Measurements from ENCODE around the gene RBM47. TPM values are rescaled to one million over a fixed set of nuclear protein-coding genes. Genes with fewer than 3 reads are reported as not detected.
"Not testable (repeated sequence)": the region's sequence is repeated elsewhere in the genome, so short reads cannot be mapped to it uniquely, and the experiment has no call there.

Gene RBM47
- total RNA-seq, 1 donor from 2014 or later = 0.98 TPM

DNA sequence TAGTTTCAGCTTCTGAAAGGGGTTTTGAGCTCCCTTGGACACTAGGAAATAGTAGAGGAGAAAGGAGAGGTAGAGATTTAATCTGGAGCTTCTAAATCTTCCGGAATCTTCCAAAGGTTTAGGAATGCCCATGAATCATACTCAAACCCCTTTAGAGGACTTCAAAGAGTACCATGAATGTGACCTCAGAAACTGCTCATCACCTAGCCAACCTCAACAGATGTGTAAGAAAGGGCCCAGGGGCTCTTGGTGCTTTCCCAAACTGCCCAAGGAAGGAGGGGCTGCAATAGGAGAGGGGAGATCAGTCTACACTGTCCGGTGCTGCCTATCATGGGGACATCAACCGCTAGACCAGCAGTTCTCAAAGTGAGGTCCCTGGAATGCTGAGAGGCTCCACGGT is 109.1 kb downstream of the RBM47 start:
- H3K36me3 Mint-ChIP-seq (ENCODE audit: unreplicated experiment) = no peaks in the 10 kb centered on the region
- H3K27me3 Mint-ChIP-seq (ENCODE audit: unreplicated experiment) = peaks cover 1% of the 10 kb centered on the region
- no peak overlapping the region for H3K4me3 Mint-ChIP-seq (ENCODE audit: unreplicated experiment)
- no peak overlapping the region for H3K27ac Mint-ChIP-seq (ENCODE audit: unreplicated experiment)
- no peak for DNase-seq
- no peak for TF ChIP-seq CTCF (IDR thresholded peaks at IDR 0.05; ENCODE audit: partially characterized antibody, unreplicated experiment)
- H3K4me1 Mint-ChIP-seq (ENCODE audit: low read depth, unreplicated experiment) = peaks cover 2% of the 10 kb centered on the region
- H3K9me3 Mint-ChIP-seq (ENCODE audit: unreplicated experiment) = no peaks in the 10 kb centered on the region

DNA sequence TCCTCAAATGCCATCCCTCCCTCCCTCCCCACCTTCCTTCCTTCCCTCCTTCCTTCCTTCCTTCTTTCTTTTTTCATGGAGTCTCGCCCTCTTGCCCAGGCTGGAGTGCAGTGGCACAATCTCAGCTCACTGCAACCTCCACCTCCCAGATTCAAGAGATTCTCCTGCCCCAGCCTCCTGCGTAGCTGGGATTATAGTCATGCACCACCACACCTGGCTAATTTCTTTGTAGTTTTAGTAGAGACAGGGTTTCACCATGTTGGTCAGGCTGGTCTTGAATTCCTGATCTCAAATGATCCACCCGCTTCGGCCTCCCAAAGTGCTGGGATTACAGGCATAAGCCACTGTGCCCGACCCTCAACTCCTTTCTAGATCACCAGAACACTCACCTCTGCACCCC is 112.6 kb downstream of the RBM47 start:
- not testable (repeated sequence) for H3K27ac Mint-ChIP-seq (ENCODE audit: unreplicated experiment); H3K4me1 Mint-ChIP-seq (ENCODE audit: low read depth, unreplicated experiment); H3K27me3 Mint-ChIP-seq (ENCODE audit: unreplicated experiment); H3K4me3 Mint-ChIP-seq (ENCODE audit: unreplicated experiment); DNase-seq; H3K36me3 Mint-ChIP-seq (ENCODE audit: unreplicated experiment); H3K9me3 Mint-ChIP-seq (ENCODE audit: unreplicated experiment)

DNA sequence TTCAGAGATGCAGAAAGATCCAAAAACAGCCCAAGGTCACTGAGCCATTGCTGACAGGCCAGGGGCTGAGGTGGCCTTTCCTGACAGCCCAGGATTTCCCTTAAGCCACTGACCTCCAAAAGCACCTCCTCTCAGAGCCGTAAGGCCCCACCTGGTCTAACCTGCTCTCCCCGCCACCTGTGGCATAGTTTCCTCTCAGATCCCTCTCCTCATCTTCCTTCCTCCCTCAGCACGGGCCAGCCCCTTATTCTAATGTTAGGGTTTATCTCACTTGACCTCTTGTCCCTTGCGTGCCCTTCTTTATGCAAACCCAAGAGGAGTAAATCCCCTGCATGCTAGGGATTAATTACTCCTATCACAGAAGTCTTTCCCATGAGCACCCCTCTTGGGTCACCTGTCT is 113.0 kb downstream of the RBM47 start:
- Mint-ChIP-seq H3K4me3 (ENCODE audit: unreplicated experiment) (no peak overlapping the region), H3K4me1 (ENCODE audit: low read depth, unreplicated experiment) (peaks cover 2% of the 10 kb centered on the region), H3K27ac (ENCODE audit: unreplicated experiment) (no peak overlapping the region), H3K36me3 (ENCODE audit: unreplicated experiment) (no peaks in the 10 kb centered on the region), H3K9me3 (ENCODE audit: unreplicated experiment) (no peaks in the 10 kb centered on the region), H3K27me3 (ENCODE audit: unreplicated experiment) (peaks cover 1% of the 10 kb centered on the region)
- TF ChIP-seq CTCF (IDR thresholded peaks at IDR 0.05; ENCODE audit: partially characterized antibody, unreplicated experiment) = no peak
- no peak for DNase-seq

DNA sequence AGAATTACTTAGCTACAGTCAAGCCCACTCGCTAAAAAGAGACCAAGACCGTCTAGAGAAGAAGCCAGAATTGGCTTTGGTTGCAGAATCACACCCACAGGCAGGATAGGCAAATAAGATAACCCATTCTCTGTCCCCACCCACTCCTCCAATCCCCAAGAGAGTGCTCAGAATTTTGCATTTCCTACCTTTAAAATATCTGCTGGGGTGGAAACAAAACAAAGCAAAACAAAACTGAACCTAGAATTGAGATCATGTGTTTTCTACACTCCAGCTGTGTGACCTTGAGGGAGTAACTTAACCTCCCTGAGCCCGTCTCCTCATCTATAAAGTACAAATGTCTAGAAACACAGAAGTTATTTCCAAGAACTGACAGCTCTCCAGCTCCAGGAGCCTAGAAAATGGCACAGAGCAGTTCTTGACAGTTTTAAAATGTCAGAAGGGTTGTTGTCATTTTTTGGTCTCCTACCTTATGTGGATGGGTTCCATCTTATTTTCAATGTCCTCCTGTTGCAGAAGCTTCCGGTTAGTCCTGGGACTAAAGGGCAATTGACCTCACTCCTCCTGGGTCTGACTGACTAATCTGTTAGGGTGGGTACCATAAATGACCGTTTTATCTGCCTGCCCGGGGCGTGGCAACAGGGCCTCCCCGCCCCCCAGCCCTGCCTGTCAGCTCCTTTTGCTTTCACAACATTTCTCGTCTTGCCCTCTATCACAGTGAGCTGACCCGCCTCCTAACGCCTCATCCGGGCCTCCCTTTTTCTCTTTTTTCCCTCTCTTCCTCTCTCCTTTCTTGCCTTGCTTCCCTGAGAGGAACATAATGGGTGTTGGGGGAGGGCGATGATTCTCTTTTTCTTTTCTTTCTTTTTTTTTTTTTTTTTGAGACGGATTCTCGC is 114.0 kb downstream of the RBM47 start:
- Mint-ChIP-seq H3K27ac (ENCODE audit: unreplicated experiment) (no peak overlapping the region), H3K4me3 (ENCODE audit: unreplicated experiment) (no peak overlapping the region)
- no peak for TF ChIP-seq CTCF (IDR thresholded peaks at IDR 0.05; ENCODE audit: partially characterized antibody, unreplicated experiment)

DNA sequence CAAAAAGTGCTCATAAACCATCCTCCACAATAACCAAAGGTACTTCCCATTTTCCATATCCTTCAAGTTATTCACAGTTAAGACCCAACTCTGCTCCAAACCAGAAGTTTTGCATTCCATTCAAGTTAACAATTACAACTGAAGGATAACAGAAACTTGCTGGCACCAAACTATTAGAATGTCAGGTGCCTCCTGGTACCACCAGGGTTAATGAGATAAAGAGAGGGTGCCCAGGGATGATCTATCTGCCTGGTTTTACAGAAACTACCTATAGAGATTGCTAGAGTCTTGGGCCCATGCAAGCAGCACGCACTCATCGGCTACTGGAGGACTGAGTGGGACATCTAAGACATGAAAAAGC is 114.6 kb downstream of the RBM47 start:
- TF ChIP-seq CTCF (IDR thresholded peaks at IDR 0.05; ENCODE audit: partially characterized antibody, unreplicated experiment) = no peak

More for the DNA sequence above, 114.0 kb downstream of the RBM47 start:
- Mint-ChIP-seq H3K36me3 (ENCODE audit: unreplicated experiment) (no peaks in the 10 kb centered on the region), H3K9me3 (ENCODE audit: unreplicated experiment) (no peaks in the 10 kb centered on the region), H3K4me1 (ENCODE audit: low read depth, unreplicated experiment) (peaks cover 2% of the 10 kb centered on the region), H3K27me3 (ENCODE audit: unreplicated experiment) (peaks cover 1% of the 10 kb centered on the region)
- DNase-seq = no peak

More for the DNA sequence above, 114.6 kb downstream of the RBM47 start:
- Mint-ChIP-seq H3K27me3 (ENCODE audit: unreplicated experiment) (peaks cover 1% of the 10 kb centered on the region), H3K36me3 (ENCODE audit: unreplicated experiment) (no peaks in the 10 kb centered on the region), H3K27ac (ENCODE audit: unreplicated experiment) (no peak overlapping the region), H3K9me3 (ENCODE audit: unreplicated experiment) (no peaks in the 10 kb centered on the region), H3K4me1 (ENCODE audit: low read depth, unreplicated experiment) (no peaks in the 10 kb centered on the region), H3K4me3 (ENCODE audit: unreplicated experiment) (no peak overlapping the region)
- no peak for DNase-seq

Data from glutamatergic neuron (in vitro differentiated cells).